HG03139 (cell line): Measurements from ENCODE around the gene ADH1B.
"Not testable (repeated sequence)": the region's sequence is repeated elsewhere in the genome, so short reads cannot be mapped to it uniquely, and the experiment has no call there.

Experiments
- ATAC-seq: cut with Tn5 transposase; IDR thresholded peaks from one replicate; pipeline ENCODE4 v1.9.1; 2021; ENCODE audit not compliant: unreplicated experiment

The ADH1B gene

DNA sequence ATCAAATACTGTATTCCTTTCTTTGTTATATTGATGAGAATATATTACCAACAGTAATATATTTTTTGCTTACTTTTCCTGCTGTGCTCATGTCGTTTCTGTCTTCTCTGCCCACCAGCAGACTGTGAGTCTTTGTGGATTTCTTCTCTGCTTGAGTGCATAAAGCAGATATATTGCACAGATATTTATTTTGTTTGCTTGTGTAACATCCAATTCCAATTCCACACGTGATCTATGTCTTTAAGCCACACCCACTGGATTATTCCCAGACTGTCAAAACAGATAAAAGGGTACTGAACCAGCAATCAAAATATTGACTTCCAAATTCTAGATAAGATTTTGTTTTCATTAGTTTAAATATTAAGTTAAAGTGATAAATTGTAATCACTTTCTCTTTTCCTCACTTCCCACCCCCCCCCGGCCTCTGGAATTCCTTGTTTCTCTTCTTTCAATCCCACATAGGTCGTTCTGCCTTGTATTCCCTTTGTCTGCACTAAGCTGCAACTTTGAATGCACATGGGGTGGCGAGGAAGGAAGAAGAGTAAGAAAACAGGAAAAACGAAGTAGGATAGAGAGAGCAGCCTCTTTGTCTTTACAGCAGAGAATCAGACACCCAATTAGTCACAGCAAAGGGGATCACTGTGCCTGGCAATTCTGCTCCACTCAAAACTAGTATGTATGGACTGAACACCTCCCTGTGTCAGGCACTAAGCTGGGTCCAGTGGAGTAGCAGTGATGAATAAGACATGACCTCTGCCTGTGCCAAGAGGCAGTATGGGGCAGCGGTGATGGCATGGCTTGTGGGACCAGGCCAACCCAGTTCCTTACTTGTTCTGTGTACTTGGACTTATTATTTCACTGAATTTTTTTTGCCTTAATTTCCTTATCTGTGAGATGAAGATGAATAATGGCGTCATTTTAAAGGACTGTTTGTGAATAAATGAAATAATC lies at the start of gene ADH1B:
TSS of gene ADH1B (minus strand) at position 161 of the 951 bp plus-strand sequence. CDS start at position 91, 70 bp downstream.
- ATAC-seq = no peak

DNA sequence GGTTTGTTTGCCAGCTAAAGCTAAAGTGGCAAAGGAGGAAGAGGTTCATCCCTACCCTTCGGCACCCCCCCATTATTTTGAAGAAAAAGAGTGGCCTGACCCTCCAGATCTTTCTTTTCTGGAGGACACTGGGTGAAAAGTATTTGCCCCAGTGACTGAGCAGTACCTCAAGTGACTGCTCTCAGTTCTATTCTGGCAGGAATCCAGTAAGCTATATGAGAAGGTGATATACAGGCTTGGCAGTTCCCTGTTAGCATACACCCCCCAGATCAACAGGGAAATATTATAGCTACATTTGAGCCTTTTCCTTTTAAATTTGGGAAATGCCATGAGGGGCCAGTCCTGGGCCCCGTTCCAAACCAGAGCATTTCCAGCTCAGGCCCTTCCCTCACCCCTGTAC lies 46.6 kb upstream of the ADH1B start:
- not testable (repeated sequence) for ATAC-seq

- ATAC-seq = no peak
Measured at GRCh38 chr4:99366491-99366890, 45.3 kb upstream of the ADH1B start.

DNA sequence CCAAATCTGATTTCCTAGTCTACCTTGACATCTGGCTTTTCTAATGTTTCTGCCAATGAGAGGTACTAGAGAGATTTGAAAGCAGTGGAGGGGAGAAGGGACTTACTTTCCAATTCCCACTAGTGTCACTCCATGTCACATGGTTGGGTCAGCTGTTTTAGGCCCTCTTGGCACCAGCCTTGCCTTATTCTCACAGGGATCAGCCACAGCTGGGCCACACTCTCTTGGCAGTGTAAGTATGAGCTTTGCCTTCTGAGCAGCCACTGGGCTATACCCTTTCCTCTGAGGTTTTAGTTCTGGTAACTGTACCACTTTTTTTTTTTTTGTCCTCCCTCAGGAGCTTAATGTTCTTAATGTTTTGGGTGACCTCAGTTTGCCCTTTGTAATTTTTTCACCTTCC lies 41.6 kb upstream of the ADH1B start:
- no peak for ATAC-seq

GRCh38 chr4:99361899-99362275 lies 40.7 kb upstream of the ADH1B start:
- no peak for ATAC-seq

GRCh38 chr4:99361268-99361898 lies 40.2 kb upstream of the ADH1B start:
- ATAC-seq = no peak

- ATAC-seq = no peak
Measured at GRCh38 chr4:99359480-99360204, 38.4 kb upstream of the ADH1B start.

DNA sequence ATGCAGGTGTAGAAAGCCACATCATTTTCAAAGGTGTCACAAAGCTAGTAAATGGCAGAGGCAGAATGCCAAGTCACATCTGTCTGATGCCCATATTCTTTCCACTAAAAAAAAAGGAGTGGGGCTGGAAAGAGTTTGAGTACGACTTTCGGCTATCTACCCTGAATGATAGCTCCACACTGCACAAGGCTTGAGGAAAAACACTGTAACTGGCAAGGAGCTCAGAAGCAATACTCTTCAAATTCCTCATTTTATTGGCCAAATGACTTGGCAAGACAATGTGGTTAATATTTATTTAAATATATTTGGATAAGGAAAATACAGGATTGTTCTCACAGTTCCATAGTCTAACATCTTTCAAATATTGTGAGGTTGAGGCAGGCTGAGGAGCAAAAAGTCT lies 36.7 kb upstream of the ADH1B start:
- ATAC-seq = no peak

- ATAC-seq = no peak
Measured at GRCh38 chr4:99356992-99357391, 35.8 kb upstream of the ADH1B start.

- not testable (repeated sequence) for ATAC-seq
Measured at GRCh38 chr4:99356149-99356548, 34.9 kb upstream of the ADH1B start.

DNA sequence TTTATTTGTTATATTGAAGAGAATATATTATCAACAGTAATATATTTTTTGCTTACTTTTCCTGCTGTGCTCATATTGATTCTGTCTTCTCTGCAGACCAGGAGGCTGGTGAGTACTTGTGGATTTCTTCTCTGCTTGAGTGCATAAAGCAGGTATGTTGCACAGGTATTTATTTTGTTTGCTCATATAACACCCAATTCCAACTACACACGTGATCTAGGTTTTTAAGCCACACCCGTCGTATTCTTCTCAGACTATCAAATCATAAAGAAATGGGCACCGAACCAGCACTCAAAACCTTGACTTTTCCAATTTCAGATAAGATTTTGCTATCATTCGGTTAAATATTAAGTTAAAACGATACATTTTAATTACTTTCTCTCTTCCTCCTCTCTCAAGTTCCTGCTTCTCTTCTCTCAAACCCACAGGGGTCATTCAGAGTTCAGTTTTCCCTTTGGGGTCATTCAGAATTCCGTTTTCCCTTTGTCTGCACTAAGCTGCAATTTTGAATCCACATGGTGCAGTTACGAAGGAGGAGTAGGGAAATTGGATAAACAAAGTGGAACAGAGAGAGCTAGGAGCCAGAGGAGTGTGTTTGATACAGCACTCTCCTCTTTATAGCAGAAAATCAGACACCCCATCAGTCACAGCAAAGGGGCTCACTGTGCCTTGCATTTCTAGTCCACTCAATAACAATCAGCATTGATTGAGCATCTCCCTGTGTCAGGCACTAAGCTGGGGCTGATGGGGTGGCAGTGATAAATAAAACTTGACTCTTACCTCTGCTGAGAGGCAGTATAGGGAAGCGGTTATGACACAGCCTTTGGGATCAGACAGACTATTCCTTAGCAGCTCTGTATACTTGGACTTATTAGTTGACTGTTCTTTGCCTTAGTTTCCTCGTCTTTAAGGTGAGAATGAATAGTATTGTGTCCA lies 31.7 kb upstream of the ADH1B start, which contains the start of gene ADH1C:
TSS of gene ADH1C (minus strand) at position 145 of the 936 bp plus-strand sequence. CDS start at position 74, 71 bp downstream.
- no peak for ATAC-seq

DNA sequence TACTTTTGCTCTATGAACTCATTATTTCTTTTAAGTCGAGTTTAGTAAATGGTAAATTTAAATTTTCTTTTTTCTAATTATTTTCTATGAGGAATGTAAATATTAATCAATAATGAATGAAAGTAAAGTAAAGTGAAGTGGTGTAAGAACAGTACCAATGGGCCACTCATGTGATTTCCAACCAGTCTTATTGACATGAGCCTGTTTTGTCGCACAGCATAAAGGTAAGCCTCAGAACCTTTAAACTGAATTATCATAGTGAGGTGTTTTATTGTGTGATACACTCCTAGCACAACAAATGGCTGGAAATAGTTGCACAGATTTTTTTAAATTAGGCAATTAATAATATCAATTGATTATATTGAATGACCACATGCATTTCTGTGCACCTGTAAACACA lies 30.3 kb upstream of the ADH1B start:
- no peak for ATAC-seq

- no peak for ATAC-seq
Measured at GRCh38 chr4:99349338-99349737, 28.1 kb upstream of the ADH1B start.

- ATAC-seq = not testable (repeated sequence)
Measured at GRCh38 chr4:99342624-99343023, 21.4 kb upstream of the ADH1B start.

DNA sequence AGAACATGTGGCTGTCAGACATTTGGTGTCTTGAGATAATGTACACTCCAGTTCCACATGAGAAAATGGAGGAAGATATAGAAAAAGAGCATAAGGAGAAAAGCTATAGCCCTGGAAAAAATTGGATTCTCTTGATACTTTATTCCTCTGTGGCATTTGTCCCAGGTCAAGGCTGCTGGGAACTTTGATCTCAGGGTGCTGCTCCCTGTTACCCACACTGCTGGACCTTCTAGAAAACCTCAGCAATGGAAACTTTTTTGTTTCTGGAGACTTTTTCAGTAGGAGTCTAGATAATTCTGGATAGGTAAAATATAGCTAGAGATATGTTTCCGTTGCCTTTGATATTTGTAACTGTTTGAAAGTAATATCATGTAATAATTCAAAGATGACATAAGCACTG lies 20.2 kb upstream of the ADH1B start:
- ATAC-seq = no peak

GRCh38 chr4:99339172-99339571 lies 18.0 kb upstream of the ADH1B start:
- no peak for ATAC-seq

DNA sequence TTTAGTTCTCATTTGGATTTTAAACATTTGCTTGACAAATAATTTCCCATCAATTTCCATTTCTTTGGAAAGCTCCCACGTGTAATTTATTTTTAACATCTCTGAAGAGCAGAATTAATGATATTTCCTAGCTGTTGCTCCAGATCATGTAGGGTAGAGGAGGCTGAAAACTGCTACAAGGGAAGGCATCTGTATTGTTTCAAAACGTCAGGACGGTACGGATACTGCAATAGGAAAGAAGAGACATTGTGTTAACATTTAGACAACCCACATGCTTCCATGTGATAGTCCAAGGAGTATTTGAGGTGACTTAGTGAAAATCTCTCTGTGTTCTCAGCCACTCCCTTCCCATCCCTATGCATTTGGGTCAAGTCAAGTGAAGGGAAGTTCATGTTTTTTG lies 15.4 kb upstream of the ADH1B start:
- no peak for ATAC-seq

DNA sequence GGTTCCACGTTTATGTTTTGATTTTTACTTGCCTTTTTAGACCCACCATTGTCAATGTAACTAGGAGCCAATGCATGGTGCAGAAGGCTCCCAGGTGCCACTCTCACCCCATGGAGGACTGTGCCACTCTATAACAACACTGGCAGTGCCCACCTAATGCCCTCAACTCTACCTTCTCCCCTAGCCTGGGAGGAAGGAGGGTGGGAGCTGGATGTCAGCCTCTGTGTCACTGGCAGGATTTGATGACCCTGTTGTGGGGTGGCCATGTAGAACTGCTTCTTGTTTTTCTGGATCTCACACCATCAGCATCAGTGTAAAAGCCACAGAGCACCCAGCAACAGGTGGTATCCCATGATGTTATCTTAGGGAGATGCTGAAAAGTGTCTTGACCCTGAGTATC lies 13.7 kb upstream of the ADH1B start:
- ATAC-seq = no peak

DNA sequence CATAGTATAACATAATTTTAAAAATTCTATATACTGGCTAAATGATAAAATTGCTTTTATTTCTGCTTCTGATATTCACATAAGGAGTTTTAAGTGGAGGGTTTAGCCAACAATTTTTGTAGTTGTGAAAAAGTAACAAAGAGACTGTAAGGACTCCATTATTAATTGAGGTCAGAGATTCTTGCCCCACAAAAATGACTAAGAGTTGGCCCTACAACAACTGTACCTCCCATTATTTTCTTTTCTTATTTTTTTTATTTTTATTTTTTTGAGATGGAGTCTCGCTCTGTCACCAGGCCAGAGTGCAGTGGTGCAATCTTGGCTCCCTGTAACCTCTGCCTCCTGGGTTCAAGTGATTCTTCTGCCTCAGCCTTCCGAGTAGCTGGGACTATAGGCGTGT lies 9.4 kb upstream of the ADH1B start:
- ATAC-seq = no peak

- ATAC-seq = no peak
Measured at GRCh38 chr4:99329876-99330275, 8.7 kb upstream of the ADH1B start.
